Mammary epithelial cell (primary cell): Measurements from ENCODE around the gene RNF7.

Experiments
- CTCF ChIP-seq, 2 donors: IDR thresholded peaks in 1 of 2; conservative IDR thresholded peaks in 1 of 2; 2 replicates each; pipeline ENCODE4 v1.5.1; 2011 to 2012; ENCODE audit warnings: inconsistent platforms in 2 of 2, low read length in 2 of 2, mild to moderate bottlenecking in 2 of 2, control low read depth in 1 of 2, low read depth in 1 of 2; ENCODE audit not compliant: insufficient read depth in 1 of 2; ENCODE audit errors: extremely low read depth in 1 of 2
- EZH2 ChIP-seq: IDR thresholded peaks from 2 replicates; pipeline ENCODE4 v1.6.1; 2012; ENCODE audit warnings: low read length, inconsistent platforms, borderline replicate concordance

- TF ChIP-seq CTCF (conservative IDR thresholded peaks at IDR 0.05 in 1 of 2, IDR thresholded peaks at IDR 0.05 in 1 of 2; ENCODE audit: extremely low read depth in 1 of 2, insufficient read depth in 1 of 2, low read depth in 1 of 2, low read length in 2 of 2) (no peak), EZH2 (no peak)
Observed at GRCh38 chr3:141763088-141763750, 25.1 kb downstream of the RNF7 start, which contains the start of gene GRK7.
